Measurements from ENCODE around the gene RAB28.
"Not testable (repeated sequence)": the region's sequence is repeated elsewhere in the genome, so short reads cannot be mapped to it uniquely, and the experiment has no call there.

RAB28 gene

GRCh38 chr4:13445841-13446790 is 38.0 kb downstream of the RAB28 start:
- peak; percentile 46 for DNase-seq

- DNase-seq, result no peak
Observed at GRCh38 chr4:13441506-13441905, 42.6 kb downstream of the RAB28 start.

GRCh38 chr4:13436962-13437361 is 47.2 kb downstream of the RAB28 start:
- no peak for DNase-seq

GRCh38 chr4:13432453-13432852 is 51.7 kb downstream of the RAB28 start:
- DNase-seq, result no peak

GRCh38 chr4:13430834-13431568 is 53.1 kb downstream of the RAB28 start:
- DNase-seq, result no peak

- DNase-seq, result no peak
Observed at GRCh38 chr4:13427599-13428325, 56.4 kb downstream of the RAB28 start.

- DNase-seq, result no peak
Observed at GRCh38 chr4:13415068-13415785, 68.9 kb downstream of the RAB28 start.

GRCh38 chr4:13413729-13414437 is 70.3 kb downstream of the RAB28 start:
- no peak for DNase-seq

GRCh38 chr4:13411942-13412341 is 72.2 kb downstream of the RAB28 start:
- no peak for DNase-seq

- DNase-seq, result no peak
Observed at GRCh38 chr4:13409324-13409723, 74.8 kb downstream of the RAB28 start.

- DNase-seq, result not testable (repeated sequence)
Observed at GRCh38 chr4:13406156-13406555, 78.0 kb downstream of the RAB28 start.

- no peak for DNase-seq
Observed at GRCh38 chr4:13403833-13404232, 80.3 kb downstream of the RAB28 start.

GRCh38 chr4:13403326-13403725 is 80.8 kb downstream of the RAB28 start:
- no peak for DNase-seq

- DNase-seq, result no peak
Observed at GRCh38 chr4:13399257-13399656, 84.9 kb downstream of the RAB28 start.

- DNase-seq, result no peak
Observed at GRCh38 chr4:13396161-13396560, 88.0 kb downstream of the RAB28 start.

GRCh38 chr4:13389901-13390300 is 94.2 kb downstream of the RAB28 start:
- DNase-seq, result not testable (repeated sequence)

GRCh38 chr4:13386405-13387107 is 97.6 kb downstream of the RAB28 start:
- DNase-seq, result no peak

GRCh38 chr4:13384055-13384454 is 100.1 kb downstream of the RAB28 start:
- no peak for DNase-seq

- no peak for DNase-seq
Observed at GRCh38 chr4:13378973-13379759, 105.0 kb downstream of the RAB28 start.

- no peak for DNase-seq
Observed at GRCh38 chr4:13371048-13371447, 113.1 kb downstream of the RAB28 start.
